Measurements from ENCODE around the gene C14orf180.

C14orf180 gene

DNA sequence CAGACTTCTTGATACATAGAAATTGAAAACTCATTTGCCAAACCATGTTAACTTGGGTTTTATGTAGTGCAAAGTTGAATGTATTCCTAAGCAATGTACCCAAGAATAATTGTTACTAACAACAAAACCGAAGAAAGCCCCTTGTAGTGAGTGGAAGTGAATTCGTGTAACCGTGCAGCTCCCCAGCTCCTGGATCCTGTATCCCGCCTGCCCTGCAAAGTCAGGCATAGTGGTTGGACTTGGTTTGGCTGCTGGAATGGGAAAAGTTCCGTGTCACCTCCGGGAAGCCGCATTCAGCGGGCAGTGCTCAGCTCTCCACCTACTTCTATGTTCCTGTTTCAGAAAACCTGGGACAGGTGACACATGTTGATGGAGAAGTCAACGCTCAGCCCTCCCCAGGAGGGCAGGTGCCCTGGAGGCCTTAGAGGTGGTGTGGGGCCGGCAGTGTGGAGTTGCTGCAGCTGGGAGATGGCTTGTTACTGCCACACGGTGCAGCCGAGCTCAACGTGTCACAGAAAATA, 29.2 kb upstream of the C14orf180 start:
- no peak for DNase-seq

DNA sequence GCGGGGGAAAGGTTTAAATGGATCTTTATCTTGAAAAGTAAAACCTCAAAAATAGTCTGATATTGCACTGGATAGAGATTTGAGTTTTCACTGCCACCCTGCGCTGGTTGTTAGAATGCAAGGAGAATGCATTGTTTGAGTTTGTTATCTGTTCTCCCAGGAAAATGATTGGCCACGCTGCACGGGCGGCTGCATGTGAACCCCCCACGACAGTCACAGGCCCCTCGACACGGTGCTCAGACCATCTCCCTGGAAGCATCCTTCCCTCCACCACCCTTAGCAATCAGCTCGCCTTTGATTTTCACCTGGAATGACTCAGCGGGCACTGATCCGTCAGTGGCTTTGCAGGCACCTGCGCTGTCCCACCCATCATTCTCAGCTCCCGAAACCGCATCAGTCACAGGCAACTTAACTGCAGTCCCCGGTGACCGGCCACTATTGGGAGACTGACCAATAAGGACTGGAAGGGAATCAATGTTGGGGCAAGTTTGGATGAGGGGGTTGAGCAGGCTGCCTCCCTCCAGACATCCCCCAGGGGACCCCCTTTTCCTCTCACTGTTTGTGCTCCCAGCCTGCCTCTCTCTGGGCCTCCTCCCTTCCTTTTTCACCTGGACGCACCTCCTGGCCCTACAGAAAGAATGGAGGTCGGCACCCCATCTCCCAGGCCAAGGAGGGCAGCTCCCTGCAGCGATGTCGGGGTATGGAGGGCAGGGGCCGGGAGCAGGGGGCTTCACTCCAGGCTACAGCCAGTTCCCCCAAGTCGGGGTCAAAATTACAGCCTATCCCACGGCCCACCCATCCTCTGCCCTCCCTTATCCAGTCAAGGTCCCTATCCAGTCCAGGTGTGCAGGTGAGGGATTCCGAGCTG, 28.5 kb upstream of the C14orf180 start:
- no peak for DNase-seq

DNA sequence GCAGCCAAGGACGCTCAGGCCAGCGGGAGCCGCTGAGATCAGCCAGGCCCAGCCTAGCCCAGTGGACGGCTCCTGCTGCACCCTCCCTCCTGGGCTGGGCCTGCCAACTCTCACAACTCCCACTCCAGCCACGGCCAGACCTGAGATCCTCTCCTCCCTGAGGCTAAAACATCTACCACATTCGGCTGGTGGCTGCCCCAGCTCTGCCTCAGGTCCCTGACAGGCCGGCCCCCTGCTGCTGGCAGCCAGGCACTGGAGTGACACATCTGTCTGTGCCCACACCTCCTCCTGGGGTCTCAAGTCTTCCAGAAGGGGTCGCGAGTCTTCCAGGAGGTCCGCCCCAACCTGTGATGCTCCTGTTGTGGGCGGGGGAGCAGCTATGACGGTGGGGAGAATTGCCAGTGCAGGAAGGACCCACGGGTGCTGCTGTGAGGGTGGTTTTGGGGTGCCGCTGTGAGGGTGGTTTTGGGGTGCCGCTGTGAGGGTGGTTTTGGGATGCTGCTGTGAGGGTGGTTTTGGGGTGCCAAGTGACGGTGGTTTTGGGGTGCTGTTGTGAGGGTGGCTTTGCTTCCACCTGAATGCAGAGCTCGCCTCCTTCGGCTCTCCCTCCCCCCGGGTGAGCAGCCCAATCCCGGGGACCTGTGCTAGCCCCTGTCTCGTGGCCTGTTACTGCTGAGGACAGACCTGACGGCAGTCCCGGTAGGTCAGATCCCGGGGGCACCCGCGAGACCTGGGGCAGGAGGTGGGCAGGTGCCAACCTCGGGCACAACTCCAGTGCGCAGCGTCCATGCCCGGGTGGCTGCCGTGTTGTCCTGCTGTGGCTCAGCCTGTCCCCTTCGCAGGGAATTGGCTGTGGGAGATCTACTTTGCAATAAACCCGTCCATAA, 27.5 kb upstream of the C14orf180 start:
- no peak for DNase-seq

DNA sequence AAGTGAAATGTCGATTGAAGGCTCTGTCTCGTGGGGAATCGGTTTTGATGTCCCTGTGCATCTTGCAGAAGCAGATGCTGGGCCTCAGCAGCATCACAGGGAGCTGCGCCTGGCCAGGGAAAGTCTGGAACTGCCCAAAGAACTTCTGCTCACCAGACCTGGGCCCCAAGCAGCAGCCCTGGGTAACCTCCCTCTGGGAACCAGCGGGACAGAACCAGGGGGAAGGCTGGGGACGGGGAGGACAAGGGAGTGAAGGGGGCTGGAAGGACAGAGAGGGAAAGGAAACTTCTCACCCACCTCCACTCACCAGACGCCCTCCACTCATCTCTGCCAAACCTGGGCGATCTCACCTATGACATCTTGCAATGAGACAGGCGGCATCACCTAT, 26.8 kb upstream of the C14orf180 start:
- no peak for DNase-seq

DNA sequence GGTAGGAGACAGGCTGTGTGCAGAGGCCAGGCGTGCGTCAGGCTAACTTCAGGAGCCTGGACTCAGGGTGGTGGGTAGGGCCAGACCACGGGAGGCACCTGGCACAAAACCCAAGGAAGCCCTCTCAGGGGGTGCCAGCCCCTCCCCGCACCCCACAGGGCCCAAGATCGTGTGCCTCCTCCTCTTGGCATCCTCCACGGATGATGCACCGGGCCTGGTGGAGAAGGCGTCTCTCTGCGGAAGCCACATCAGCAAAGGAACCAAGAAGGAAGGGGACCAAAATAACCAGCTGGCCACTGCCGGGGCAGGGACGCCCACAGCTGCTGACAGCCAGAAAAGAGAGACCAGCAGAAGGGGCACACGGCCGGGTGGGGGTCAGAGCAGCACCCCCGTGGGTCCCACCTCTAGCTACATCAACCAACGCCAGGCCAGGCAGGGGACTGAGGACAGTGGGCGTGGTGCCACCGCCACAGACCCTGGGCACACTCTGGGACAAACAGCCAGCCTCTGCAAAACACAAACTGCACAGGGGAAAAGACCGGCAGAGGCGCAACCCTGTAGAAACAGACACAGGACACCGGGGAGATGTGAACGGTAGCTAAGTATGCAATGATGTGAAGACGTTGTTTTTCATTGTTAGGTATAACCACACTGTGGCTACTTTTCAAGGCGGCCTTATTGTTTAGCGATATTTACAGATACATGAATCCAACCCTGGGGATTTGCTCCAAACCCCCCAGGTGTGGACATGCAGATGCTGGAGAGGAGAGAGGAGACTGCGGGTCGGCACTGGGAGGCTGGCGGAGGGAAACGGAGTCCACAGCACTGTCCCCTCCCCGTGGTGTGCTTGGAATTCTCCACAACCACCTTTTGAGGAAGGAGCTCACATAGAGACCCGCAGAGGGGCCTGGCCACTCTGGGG, 26.1 kb upstream of the C14orf180 start:
- no peak for DNase-seq

DNA sequence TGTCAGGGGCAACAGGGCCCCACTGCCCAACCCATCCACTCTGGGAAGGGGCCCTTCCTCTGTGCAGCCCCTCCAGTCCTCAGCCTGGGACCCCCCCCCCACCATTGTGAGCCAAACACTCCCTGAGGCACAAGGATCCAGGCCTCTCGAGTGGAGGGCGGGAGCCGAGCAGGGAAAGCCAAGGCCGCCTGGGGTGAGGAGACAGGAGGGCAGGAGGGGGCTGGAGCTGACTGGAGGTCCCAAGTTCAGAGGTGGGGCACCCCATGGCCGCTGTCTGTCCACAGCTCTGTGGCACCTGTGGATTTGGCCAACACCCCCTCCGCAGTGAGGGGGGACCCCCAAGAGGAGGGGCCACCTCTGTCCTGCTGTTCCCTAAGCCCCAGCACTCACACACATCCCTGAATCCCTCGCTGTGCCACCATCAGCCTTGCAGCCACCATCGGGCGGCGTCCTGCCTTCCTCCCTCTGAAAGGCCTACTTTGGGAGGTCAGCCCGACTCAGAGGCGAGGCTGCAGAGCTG, 25.4 kb upstream of the C14orf180 start:
- no peak for DNase-seq

DNA sequence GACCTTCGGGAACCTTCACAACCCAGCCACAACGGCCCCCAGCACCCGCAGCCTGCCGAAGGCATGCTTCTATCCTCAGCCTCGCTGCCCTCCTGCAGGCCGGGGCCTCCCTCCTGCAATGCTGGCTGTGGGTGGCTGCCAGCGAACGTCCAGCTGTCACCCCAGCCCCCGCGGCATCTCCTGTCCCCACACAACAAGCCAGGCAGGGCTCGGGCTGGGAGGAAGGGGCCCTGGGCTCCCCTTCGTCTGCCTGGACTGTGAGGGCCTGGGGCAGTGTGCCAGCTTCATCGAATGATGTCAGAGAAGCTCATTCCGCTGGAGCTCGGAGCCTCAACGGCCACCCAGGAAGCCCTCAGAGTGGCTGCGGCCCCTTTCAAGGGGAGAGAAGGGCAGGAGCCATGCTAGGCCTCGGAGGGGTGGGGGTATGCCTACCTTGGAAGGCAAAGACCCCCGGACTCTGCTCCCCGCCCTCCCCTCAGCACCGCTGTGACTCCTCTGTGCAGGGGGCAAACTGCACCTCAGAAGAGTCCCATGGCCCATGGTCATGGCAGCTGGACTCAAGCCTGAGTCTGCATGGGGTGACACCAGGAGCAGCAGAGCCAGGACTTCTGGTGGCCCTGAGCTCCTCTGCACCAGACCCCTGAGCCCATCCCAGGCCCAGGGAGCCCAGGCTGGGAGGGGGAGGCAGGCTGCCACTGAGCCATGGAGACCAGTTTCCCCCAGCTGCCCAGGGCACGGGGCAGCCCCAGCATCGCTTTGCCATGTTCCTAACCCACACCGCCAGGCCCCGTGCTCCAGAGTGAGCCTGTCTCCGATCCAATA, 24.7 kb upstream of the C14orf180 start:
- no peak for DNase-seq

DNA sequence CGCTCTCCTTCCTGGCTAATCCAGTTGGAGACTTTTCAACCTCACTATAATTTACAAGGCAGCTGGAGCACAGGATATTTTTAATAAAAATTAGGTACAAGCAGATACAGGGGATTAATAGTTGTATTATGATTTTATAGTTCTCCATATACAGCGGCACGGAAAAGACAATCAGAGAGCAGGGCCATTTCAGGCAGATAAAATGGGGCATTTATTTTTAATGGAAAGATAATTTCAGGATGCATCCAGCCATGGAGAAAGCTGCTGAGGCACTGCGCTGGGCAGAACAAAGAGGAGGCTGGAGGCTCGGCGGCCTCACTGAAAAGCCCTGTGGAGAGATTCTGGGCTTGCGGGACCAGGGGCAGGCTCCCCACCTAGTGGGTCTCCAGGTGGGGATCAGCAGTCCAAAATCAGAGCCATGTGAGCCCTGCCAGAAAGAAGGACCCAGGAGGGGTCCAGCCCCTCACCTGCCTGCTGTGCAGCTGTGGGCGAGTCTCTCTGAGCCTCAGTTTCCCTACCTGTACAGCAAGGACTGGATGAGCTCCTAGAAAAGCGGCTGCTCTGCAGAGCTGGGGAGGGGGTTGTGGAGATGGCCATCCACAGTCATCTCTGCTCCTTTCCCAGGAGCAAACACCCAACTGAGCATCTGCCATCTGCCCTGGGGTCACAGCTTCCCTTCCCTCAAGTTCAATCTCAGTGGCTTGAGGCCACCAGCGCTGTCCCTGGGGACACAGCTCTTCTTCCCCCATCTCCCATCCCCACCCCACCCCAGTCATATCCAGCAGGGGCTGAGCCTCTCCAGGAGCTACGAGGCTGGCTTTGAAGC, 23.9 kb upstream of the C14orf180 start:
- DNase-seq = no peak

DNA sequence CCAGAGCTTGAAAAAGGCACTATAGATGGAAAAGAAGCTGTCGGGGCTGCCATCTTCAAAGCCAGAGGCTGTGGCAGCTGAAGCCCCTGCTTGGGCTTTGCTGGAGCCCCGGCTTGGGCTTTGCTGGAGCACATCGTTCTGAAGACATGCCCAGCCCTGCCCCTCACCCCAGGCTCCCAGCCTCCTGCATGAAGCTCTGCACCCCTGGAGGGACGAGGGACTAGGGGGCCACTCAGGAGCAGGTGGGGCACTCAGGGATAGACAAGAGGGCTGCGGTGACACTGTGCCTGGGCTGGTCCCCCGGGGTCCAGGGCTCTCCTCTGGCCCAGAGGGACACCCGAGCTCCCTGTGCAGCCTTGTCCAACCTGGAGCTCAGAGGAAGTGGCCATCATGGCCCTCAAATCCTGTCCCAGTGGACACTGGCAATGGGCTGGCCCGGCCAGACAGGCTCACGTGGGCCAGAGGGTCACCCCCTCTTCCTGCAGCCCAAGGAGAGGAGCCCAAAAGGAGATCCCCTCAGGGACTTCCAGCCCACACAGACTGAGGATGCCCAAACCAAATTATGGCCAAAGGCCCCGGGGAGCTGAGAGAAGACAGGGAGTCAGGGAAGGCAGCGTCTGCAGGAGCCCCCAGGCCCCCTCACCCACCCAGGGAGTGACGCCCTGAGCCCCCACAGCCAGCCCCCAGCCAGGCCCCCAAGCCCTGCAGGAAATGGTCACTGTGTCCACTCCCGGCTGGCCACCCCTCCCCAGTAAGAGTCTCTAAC, 23.1 kb upstream of the C14orf180 start:
- DNase-seq = no peak

DNA sequence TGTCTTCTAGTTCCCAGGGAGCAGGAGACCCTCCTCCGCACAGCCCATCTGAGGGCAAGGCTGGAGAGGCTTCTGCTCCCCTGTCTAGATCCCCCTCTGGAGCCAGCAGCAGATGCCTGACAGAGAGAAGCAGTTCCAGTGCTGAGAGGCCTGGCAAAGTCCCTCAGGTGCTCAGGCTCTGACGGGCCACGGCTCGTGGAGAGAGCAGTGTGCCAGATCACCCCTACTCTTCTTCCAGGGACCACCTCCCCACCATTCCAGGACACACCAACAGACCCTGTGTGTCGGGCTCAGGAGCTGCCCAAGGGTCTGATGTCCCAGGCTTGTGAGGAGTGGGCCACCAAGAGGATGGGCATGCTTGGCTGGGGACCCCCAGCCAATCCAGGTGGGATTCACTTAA, 22.5 kb upstream of the C14orf180 start:
- DNase-seq = no peak

DNA sequence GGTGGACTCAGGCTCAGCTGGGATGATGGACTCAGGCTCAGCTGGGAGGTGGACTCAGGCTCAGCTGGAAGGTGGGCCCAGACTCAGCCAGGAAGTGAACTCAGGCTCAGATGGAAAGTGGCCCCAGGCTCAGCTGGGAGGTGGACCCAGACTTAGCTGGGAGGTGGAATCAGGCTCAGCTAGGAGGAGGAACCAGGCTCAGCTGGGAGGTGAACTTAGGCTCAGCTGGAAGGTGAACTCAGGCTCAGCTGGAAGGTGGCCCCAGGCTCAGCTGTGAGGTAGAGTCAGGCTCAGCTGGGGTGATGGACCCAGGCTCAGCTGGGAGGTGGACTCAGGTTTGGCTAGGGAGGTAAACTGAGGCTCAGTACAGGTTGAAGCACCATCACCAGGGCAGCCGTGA, 21.8 kb upstream of the C14orf180 start:
- DNase-seq = no peak

DNA sequence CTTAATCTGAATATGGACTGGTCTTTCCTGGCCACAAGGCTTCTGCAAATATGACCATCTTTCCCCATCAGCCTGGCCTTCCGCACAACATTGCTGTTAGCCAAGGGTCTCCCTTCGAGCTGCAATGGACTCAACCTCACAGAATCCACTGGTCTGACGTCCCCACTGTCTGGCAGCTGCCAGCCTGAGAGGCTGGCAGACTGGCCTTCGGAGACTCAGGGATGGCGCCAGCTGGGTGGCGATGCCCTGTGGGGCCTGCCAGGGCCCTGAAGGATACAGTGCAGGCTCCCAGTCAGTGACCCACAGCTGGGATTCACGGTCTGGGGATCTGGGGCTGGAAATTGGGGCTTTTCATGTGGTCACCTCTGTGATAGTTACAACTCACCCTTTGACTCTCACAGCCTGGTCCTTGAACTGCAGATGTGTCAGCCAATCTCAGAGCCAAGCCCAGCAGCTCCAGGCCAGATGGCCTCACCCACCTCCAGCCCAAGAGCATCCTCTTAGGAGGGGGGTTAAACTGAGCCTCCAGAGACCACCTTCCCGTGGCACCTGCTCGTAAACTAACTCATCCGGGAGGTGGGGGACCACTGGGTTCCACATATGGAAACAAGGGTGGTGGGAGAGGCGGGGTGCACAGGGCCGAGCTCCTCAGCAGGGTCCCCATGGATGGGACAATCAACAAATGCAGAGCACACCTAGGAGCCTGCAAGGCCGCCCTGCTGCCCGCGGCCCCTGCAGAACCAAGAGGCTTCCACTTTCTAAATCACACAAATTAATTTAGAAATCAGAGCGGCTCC, 21.1 kb upstream of the C14orf180 start:
- no peak for DNase-seq

DNA sequence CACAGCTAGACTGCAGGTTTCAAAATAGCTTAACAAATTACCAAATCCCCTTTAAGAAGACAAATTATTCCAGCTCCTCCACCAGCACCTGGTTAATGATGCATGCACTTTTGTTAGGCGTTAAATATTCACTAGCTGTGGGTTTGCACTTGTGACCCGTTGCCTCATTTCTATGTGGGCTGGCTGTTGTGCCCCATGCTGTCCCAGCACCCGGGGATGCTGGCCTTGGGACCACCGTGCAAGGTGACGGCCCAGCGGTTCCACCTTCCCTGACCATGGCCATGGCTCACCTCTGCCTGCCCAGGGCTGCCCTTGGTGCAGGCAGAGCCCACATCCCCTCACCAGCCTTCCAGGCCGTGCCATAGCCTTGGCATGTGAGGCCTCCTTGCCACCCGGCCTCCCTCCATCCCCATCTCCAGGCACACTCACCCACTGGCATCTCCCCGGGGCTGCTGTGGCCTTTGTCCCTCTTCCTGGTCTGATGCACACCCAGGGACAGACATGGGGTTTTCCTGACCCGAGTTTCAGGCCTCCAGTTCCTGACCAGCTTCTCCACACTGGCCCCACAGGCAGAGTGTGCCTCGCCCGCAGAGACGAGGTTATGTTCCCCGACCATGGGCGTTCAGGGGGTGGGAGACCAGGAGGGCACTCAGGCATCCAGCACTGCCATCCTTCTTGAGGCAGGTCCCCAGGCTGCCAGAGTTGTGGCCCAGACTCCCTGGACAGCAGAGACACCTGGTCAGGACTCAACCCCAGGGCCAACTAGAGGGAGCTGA, 20.3 kb upstream of the C14orf180 start:
- DNase-seq = no peak

DNA sequence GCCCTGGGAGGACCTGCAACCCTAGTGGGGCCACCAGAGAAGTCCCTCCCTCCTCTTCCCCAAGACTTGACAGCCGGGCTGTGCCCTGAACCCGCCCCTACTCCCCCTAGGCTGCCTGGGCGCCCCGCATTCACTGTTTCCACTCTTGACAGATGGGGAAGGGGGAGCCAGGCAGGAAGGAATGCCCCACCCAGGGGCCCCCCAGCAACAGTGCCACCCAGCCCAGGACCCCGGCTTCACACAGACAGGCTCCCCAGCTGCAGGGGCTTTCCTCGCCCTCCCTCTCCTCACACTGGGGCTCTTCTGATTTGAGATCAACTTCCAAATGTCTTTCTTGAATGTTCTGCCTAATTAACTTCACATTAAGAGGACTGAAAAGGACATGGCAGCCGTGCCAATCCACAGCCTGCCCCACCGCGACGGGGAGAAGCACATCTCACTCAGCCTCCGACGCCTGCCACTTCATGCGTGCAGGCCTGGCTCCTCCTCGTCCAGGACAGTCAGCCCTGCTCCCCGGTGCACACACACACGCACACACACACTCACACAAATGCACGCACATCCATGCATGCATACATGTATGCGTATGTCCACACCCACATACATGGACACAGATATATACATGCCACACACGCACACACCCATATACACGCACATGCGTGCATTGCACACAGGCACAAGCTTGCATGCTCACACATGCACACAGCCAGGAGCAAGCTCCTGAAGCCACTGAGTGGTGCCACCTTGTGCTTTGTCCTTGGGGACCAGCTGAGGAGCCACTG, 19.6 kb upstream of the C14orf180 start:
- no peak for DNase-seq

DNA sequence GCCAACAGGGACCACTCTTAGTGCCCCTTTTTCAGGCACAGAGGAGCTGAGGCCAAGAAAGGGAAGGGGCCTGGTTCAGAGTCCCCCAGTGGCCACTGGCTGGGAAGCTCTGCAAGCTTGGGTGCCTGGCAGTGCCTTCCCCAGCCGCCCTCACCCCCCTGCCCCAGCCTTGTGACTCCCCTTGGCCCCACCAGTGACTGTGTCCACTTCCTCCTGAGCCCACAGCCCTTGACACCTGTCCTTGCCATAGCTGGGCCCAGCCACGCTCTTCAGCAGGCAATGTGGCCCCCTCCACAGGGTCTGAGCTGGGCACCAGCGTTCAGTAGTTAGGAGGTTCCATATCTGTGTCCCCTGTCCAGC, 19.0 kb upstream of the C14orf180 start:
- no peak for DNase-seq

DNA sequence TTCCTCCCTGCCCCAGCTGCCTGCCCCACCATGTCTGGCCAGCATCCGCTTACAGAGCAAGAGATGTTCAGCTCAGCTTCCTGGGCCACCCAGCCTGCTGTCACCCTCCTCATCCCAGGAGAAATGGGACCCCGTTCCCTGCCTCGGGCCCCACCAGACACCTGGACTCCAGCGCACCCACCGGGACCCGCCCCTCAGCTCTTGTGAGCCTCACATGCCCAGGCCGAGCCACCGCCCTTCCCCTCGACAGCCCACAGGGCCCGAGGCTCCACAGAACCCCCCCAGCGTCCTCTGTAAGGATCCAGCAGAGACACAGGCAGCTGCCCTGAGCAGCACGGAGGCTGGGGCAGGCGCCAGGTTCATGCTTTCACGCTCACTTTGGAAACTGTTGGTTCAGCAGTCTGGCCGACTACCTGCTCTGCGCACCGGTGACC, 18.4 kb upstream of the C14orf180 start:
- no peak for DNase-seq

All from hematopoietic multipotent progenitor cell treated with erythropoietin and hydrocortisone succinate and interleukin-3 and kit ligand, for 6 days (in vitro differentiated cells).